Gastrocnemius medialis (tissue), 4 donors: ENCODE measurements around the gene RBPJL.

Source experiments
- CTCF ChIP-seq, 5 experiments: fragments of 450-650 bp in 3 of 5; fragments of 200-600 bp in 2 of 5; sonication (generic) in 2 of 5; IDR thresholded peaks in 4 of 5; conservative IDR thresholded peaks in 1 of 5; 1 replicate in 4 of 5; 2 replicates in 1 of 5; pipeline ENCODE4 v1.5.1; 2016 to 2019; ENCODE audit warnings: antibody characterized with exemption in 5 of 5, mild to moderate bottlenecking in 3 of 5, moderate library complexity in 3 of 5
- POLR2A ChIP-seq, 2 donors: fragments of 450-650 bp; IDR thresholded peaks; one replicate each; pipeline ENCODE4 v1.6.1; 2017; ENCODE audit warnings: antibody characterized with exemption in 2 of 2, mild to moderate bottlenecking in 2 of 2, moderate library complexity in 2 of 2

GRCh38 chr20:45366192-45366591 lies 59.6 kb downstream of the RBPJL start:
- TF ChIP-seq CTCF (IDR thresholded peaks at IDR 0.05 in 4 of 5, conservative IDR thresholded peaks at IDR 0.05 in 1 of 5) (no peak), POLR2A (IDR thresholded peaks at IDR 0.05) (no peak)
